NCI-H146 (cell line): ENCODE results near the gene POMT1.
"Not testable (repeated sequence)": the region's sequence is repeated elsewhere in the genome, so short reads cannot be mapped to it uniquely, and the experiment has no call there.

ENCODE experiments used
- DNase-seq: peaks from one replicate; lab custom pipeline; 2025; lab: John Stamatoyannopoulos, UW

POMT1 gene

DNA sequence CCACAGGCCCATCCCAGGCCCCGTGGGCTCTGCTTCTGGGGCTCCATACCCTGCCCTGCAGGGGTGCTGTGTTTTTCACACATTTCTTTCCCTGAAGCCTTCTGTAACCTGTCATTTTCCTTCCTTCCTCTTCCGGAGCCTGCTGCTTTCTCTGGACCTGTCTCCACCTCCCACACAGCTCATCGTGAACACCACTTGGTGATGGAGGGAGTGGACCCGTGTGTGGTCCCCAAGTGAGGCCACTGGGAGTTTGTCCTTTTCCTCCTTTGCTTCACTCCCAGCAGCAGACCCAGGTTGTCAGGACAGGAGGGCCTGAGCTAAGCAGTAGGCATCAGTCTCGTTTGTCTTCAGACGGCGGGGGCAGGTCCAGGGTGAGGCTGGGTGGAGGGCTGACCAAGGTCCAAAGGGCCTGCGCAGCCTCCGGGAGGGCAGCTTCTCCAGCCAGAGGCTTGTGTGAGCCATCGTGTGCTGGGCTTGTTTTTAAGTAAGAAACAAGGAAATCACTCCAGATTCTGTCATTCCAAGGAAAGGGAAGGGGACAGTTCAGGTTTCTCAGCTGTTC lies 5.8 kb upstream of the POMT1 start:
- no peak for DNase-seq

- DNase-seq: no peak
Measured at GRCh38 chr9:131499254-131499767, 3.4 kb upstream of the POMT1 start.

DNA sequence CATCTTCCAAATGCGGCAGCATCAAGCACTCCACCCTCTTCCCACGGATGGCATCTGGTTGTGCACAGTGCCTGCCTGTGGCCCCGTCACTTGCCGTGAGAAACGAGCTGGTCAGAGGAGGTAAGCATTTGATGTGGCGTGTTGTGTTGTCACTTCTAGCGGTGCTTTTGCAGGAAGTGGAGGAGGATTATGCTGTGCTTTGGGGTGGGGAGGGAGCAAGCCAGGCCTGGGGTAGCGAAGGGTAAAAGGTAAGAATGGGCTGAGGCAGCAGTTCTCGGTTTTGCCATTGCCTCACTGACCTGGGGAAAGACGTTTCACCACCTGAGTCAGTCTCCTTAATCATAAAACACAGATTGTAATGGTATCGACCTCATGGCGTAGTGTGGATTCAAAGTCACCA lies 2.3 kb upstream of the POMT1 start:
- DNase-seq: no peak

DNA sequence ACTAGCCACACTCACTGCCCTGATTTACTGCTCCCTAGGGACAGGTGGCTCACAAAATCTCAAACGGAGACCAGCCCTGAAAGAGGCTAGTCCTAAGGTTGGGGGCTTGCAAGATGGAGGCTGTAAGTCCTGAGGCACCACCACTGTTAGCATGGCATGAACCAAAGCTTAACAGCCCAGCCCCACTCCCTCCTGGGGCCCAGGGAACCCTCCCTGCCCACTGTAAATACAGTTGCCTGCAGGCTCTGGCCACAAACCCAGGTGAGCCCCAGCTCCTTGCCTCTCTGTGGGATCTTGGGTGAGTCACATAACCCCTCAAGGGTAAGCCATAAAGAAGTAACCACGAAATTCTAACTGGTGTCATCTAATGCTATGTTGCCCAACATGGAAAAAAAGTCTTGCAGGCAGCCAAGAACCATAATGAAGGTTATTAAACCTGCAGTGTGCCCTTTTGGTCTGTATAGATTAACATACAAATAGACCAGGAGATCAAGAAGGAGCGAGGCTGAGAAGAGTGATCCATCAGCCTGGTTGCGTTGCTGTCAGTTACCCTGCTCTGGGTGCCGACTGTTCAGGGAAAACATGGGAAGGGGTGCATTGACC lies 1.7 kb upstream of the POMT1 start:
- no peak for DNase-seq

DNA sequence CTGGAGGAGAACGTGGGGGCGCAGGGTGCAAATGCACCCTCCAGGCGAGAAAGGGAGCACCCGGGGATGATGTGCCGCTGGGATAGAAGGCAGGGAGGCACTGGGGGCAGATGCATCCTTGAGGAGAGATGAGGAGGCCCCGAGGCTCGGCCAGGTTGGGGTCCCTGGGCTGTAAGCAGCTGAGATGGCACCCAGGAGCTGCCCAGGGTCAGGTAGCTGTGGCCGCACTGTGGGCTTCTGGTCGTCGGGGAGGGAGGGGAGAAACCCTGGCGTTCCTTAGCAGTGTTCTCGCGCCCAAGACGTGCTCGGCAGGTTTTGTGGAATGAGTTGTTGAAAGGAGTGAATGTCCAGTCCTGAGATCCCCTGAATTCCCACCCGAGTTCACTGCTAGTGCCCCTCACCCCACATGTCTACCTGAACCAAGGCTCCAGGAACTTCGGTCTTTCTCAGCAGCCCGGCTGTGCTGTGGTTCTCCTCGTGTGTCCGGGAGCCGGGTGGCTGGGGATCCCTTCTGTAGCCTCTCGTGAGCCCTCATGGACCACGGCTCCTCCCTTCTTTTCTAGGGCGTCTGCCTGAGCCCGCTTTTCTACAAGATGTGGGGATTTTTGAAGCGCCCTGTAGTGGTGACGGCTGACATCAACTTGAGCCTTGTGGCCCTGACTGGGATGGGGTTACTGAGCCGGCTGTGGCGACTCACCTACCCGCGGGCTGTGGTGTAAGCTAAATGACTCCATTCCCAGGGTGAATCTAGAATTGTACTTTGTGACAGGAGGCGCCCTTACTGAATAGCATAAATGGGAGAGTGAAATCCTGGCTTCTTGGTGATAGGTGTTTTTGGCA lies 1.1 kb downstream of the POMT1 start:
- DNase-seq: no peak

GRCh38 chr9:131505012-131505411 lies 2.3 kb downstream of the POMT1 start:
- no peak for DNase-seq

GRCh38 chr9:131511416-131511815 lies 8.7 kb downstream of the POMT1 start:
- no peak for DNase-seq

GRCh38 chr9:131511880-131512279 lies 9.2 kb downstream of the POMT1 start:
- no peak for DNase-seq

- DNase-seq: no peak
Measured at GRCh38 chr9:131513177-131513576, 10.5 kb downstream of the POMT1 start.

DNA sequence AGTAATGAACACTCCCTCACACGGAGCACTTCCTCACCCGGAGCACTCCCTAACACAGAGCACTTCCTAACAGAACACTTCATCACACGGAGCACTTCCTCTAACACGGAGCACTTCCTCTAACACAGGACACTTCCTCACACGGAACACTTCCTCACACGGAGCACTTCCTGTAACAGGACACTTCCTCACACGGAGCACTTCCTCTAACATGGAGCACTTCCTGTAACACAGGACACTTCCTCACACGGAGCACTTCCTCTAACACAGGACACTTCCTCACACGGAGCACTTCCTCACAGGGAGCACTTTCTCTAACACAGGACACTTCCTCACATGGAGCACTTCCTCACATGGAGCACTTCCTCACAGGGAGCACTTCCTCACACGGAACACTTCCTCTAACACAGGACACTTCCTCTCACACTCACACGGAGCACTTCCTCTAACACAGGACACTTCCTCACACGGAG lies 12.9 kb downstream of the POMT1 start:
- DNase-seq: not testable (repeated sequence)

GRCh38 chr9:131516100-131516499 lies 13.4 kb downstream of the POMT1 start:
- no peak for DNase-seq

- no peak for DNase-seq
Measured at GRCh38 chr9:131516930-131517329, 14.2 kb downstream of the POMT1 start.

DNA sequence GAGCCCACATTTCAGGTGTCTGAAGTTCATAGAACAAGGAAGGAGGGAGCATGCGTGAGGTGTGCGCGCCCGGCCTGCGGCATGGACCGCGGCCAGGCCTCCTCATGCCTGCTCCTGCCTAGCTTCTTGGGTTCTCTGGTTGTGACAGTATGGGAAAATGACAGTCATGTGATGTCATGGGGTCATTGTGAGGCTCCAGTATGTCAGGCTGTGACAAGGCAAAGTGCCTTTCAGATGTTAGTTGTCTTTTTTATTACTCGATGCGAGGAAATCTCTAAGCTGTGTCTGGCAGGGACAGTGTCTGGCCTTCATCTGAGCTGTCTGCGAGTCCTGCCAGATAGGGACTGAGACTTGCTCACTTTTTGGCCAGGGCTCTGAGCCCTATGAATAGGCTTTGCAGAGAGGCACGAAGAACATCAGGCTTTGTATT lies 15.1 kb downstream of the POMT1 start:
- no peak for DNase-seq

DNA sequence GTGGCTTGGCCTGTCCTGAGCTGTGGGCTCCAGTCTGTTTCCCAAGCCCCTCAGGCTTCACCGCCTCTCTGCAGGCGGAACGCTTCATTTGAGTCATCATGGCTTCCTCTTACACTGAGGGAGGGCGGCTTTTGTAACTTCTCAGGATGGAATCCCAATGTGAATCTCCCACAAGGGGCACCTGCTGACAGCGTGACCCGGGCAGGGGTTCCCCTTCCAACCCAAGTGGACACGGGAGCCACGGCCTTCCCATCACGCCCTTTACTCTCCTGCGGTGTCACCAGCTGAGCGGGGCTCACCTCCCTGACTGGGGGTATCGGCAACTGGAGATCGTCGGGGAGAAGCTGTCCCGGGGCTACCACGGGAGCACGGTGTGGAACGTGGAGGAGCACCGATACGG lies 15.8 kb downstream of the POMT1 start:
- no peak for DNase-seq

- no peak for DNase-seq
Measured at GRCh38 chr9:131520503-131520902, 17.8 kb downstream of the POMT1 start.

DNA sequence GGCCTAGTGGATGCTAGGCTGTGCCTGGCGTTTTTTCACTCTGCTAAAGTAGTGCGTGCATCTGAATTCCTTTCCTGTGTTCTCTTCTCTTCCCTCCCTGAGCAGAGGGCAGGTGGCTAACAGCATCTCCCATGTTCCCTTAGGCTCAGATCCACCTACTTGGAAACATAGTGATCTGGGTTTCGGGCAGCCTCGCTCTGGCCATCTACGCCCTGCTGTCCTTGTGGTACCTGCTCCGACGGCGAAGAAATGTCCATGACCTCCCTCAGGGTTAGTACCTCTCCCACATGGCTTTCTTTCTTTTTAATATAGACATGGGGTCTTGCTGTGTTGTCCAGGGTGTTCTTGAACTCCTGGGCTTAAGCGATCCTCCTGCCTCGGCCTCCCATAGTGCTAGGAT lies 18.5 kb downstream of the POMT1 start:
- no peak for DNase-seq

DNA sequence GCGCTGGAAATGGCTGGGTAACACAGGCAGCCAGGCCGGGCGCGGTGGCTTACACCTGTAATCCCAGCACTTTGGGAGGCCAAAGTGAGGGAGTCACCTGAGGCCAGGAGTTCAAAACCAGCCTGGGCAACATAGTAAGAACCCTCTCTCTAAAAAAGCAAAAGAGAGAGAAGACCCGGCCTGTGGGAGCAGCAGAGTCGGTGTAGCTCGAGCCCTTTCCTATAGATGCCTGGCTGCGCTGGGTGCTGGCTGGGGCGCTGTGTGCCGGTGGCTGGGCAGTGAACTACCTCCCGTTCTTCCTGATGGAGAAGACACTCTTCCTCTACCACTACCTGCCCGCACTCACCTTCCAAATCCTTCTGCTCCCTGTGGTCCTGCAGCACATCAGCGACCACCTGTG lies 19.1 kb downstream of the POMT1 start:
- DNase-seq: no peak

- DNase-seq: no peak
Measured at GRCh38 chr9:131522257-131523085, 19.8 kb downstream of the POMT1 start.

DNA sequence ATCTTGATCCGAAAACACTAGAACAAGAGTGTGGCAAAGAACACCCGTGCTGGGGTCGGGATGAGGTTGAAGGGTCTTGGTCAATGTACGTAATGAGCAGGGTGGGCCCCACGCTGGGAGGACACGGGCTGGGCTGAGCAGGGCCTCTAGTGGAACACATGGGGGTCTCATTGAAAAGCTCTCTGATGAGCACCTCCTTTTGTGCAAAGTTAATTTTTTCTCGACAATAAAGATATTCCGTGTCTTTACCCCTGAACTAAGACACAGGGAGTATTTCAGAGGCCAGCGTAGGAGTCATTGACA lies 20.3 kb downstream of the POMT1 start:
- no peak for DNase-seq

GRCh38 chr9:131523451-131524435 lies 21.0 kb downstream of the POMT1 start:
- DNase-seq: no peak

GRCh38 chr9:131524665-131525315 lies 22.1 kb downstream of the POMT1 start:
- DNase-seq: no peak
